Subcutaneous adipose tissue (tissue), 4 donors: Measurements from ENCODE around the gene UNC13A. TPM values are rescaled to one million over a fixed set of nuclear protein-coding genes. Genes with fewer than 3 reads are reported as not detected.

Source experiments
- total RNA-seq, 4 donors: library from RNA; depleted of rRNA; stranded (reverse); fragments of >200 nt; gene quantifications; one replicate each; pipeline ENCODE4 v1.1.0, GENCODE V29; 2016
- TF ChIP-seq, protein P1 (sequence below): fragments of 450-650 bp; IDR thresholded peaks from one replicate; pipeline ENCODE4 v1.5.1; 2016; ENCODE audit warnings: low read depth, mild to moderate bottlenecking, control low read depth, antibody characterized with exemption, moderate library complexity

Gene UNC13A
- total RNA-seq, 4 donors from 2014 or later: not detected

DNA sequence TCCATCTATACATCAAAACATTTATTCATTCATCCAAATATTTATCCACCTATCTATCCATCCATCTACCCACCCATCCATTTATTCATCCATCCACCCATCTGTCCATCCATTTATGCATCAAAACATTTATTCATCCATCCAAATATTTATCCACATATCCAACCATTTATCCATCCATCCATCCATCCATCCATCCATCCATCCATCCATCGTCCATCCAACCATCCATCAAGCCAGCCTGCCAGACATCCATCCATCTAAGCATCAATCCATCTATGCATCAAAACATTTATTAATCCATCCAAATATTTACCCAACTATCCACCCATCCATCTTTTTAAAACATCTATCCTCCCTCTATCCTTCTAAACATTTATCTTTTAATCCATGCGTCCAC, 62.2 kb downstream of the UNC13A start:
- TF ChIP-seq, protein P1, sequence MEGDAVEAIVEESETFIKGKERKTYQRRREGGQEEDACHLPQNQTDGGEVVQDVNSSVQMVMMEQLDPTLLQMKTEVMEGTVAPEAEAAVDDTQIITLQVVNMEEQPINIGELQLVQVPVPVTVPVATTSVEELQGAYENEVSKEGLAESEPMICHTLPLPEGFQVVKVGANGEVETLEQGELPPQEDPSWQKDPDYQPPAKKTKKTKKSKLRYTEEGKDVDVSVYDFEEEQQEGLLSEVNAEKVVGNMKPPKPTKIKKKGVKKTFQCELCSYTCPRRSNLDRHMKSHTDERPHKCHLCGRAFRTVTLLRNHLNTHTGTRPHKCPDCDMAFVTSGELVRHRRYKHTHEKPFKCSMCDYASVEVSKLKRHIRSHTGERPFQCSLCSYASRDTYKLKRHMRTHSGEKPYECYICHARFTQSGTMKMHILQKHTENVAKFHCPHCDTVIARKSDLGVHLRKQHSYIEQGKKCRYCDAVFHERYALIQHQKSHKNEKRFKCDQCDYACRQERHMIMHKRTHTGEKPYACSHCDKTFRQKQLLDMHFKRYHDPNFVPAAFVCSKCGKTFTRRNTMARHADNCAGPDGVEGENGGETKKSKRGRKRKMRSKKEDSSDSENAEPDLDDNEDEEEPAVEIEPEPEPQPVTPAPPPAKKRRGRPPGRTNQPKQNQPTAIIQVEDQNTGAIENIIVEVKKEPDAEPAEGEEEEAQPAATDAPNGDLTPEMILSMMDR: no peak

DNA sequence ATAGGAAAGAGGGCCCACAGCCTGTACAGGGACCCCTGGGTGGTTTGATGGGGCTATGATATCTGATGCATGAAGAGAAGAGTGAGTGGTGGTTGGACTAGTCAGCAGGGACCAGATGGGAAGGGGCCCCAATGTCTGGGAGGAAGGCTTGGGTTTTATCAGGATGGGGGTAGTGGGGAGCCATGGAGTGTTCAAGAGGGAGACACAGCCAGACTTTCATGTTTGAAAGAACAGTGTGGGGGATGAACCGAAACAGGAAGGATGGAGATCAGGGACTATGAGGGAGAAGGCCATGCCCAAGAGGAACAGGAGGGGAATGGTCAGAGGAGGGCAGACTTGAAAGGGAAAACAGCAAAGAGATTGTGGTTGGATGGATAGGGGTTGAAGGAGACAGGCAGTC, 63.1 kb downstream of the UNC13A start:
- TF ChIP-seq, protein P1: no peak

DNA sequence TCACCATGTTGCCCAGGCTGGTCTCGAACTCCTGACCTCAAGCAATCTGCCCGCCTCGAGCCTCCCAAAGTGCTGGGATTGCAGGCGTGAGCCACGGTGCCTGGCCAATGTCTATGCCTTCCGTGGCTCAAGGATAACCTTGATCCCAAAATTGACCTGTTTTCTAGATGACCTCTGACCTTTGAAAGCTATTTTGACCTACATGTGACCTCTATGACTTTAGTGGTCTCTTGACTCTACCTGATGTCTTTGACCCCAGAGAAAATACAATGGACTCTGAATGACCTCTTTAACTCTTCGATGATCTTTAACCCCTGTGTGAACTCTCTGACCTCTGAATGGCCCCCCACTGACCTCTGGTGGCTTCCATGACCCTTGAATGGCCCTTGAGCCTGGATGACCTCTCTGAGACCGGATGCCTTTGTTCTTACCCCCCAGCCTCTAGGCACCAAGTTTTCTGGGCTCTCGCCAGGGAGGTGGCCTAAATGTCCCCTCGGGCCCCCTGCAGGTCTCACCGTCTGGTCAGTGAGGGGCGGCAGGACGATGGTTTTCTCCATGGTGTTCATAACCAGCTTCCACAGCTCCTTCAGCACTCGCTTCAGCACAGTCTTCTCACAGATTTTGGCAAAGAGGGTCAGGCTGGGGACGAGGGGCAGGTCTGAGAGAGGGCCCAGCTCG, 63.7 kb downstream of the UNC13A start:
- TF ChIP-seq, protein P1: no peak

GRCh38 chr19:17623224-17623935, 64.8 kb downstream of the UNC13A start:
- TF ChIP-seq, protein P1: no peak

- TF ChIP-seq, protein P1: no peak
Measured at GRCh38 chr19:17620696-17621095, 67.5 kb downstream of the UNC13A start.

GRCh38 chr19:17618936-17619335, 69.2 kb downstream of the UNC13A start:
- TF ChIP-seq, protein P1: no peak

DNA sequence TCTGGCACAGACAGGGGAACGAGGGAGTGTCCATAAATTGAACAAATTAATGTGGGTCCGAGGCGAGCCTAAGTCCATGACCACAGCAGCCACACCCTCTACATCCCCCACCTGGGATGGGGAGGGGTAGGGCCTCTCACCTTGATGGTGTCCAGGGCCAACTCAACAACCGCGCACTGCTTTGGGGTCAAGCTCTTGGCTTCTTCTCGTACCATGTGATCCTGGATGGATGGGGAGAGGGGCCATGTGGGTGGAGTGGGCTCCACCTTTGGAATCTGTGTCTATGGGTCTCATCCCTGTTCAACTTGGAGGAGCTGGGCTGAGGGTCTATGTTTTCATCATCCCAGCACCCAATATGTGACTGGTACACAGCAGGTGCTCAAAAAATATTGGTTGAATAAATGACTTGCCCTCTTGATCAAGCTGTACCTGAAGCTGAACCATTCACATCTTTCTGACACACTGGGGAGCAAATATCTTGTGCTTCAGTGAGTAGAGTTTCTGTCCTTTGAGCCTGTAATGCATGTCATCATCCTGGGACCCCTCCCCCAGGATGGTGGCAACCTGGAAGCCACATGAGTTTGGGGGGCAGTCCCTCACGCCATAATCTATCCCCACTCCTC, 69.8 kb downstream of the UNC13A start:
- TF ChIP-seq, protein P1: no peak
